Measurements from ENCODE around the gene ABHD2. TPM values are rescaled to one million over a fixed set of nuclear protein-coding genes. Genes with fewer than 3 reads are reported as not detected.

Gene ABHD2
- total RNA-seq, 5 donors from 2014 or later (not counting 1 experiment from before 2014, with no cell fraction given) = 52.5 to 70.8 (median 58.5) TPM

- Mint-ChIP-seq H3K4me1 (peaks cover 5 to 7% (median 6%) of the 10 kb centered on the region in 3 donors), H3K27ac (no peak overlapping the region), H3K36me3 (peaks cover 30% of the 10 kb centered on the region), H3K27me3 (no peaks in the 10 kb centered on the region), H3K9me3 (no peaks in the 10 kb centered on the region), H3K4me3 (no peak overlapping the region)
- Histone ChIP-seq H3K4me3 (ENCODE audit: control insufficient read depth in 1 of 2, extremely low read depth in 1 of 2, low read length in 1 of 2) (no peak overlapping the region), H3K36me3 (ENCODE audit: control insufficient read depth in 2 of 2, extremely low read depth in 1 of 2, insufficient read depth in 1 of 2, low read length in 1 of 2) (peaks cover 8 to 22% of the 10 kb centered on the region in 2 donors), H3K4me1 (ENCODE audit: control insufficient read depth in 1 of 2, extremely low read depth in 1 of 2, insufficient read depth in 2 of 2, low read length in 2 of 2) (peaks cover 0 to 3% of the 10 kb centered on the region in 2 experiments), H3K27me3 (replicated peaks in 1 of 2; ENCODE audit: control insufficient read depth in 2 of 2, extremely low read depth in 1 of 2, insufficient read depth in 2 of 2, low read length in 1 of 2) (no peaks in the 10 kb centered on the region), H3K27ac (ENCODE audit: low read length) (no peak overlapping the region), H3K9me3 (no peaks in the 10 kb centered on the region)
- POLR2A ChIA-PET = no interaction called here
- 100% methylated on average over 1 of the region's 2 CpGs for WGBS (ENCODE audit: insufficient coverage)
- DNase-seq (no peak), ATAC-seq (replicated peaks in 1 of 4) (no peak)
- CTCF ChIA-PET = interaction anchor here in 1 of 2 donors (0.8 to 0.9 kb wide), 2 partner anchors 8 to 115 kb away, joined by 3 read pairs; no protein-coding TSS in a partner anchor
These were observed 84.7 kb downstream of the ABHD2 start for GRCh38 chr15:89172921-89173320.

DNA sequence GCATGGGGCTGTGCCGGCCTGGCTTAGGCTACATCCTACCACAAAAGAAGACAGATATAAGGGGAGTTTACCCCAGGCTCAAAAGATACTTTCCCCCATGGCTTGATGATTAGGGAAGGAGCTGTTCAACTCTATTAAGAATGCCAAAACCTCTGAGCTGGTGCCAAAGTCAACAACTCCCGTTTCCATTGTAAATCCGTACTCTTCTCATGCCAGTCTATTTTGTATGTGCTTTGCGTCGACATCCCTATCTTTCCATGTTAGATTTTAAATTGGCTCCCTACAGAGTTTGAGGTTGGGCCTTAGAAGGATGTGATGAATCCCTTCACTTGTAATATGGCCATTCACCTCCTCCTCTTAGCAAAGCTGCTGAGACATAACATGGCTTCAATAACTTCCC, 86.2 kb downstream of the ABHD2 start:
- no peak for DNase-seq
- Mint-ChIP-seq H3K9me3 (no peaks in the 10 kb centered on the region), H3K27me3 (no peaks in the 10 kb centered on the region), H3K4me1 (peaks cover 6 to 7% (median 7%) of the 10 kb centered on the region in 3 donors), H3K4me3 (no peak overlapping the region), H3K27ac (no peak overlapping the region), H3K36me3 (peaks cover 35% of the 10 kb centered on the region)
- H3K36me3 ChIP-seq (ENCODE audit: control insufficient read depth in 2 of 2, extremely low read depth in 1 of 2, insufficient read depth in 1 of 2, low read length in 1 of 2) = peaks cover 7 to 36% of the 10 kb centered on the region in 2 donors
- no peaks in the 10 kb centered on the region for H3K9me3 ChIP-seq
- 100% methylated on average over 1 of the region's 5 CpGs for WGBS (ENCODE audit: insufficient coverage)
- H3K4me1 ChIP-seq (ENCODE audit: control insufficient read depth in 1 of 2, extremely low read depth in 1 of 2, insufficient read depth in 2 of 2, low read length in 2 of 2) = peaks cover 0 to 3% of the 10 kb centered on the region in 2 experiments
- CTCF ChIA-PET = interaction anchor here in 1 of 2 donors (0.6 to 2.6 kb wide), 5 partner anchors 117 to 289 kb away, joined by 3 to 8 read pairs (median 3); no protein-coding TSS in a partner anchor
- POLR2A ChIA-PET = interaction anchor here in 1 of 2 donors (0.6 kb wide), 2 partner anchors 45 to 127 kb away, joined by 3 read pairs; no protein-coding TSS in a partner anchor
- H3K27ac ChIP-seq (ENCODE audit: low read length) = no peak overlapping the region
- H3K4me3 ChIP-seq (ENCODE audit: control insufficient read depth in 1 of 2, extremely low read depth in 1 of 2, low read length in 1 of 2) = no peak overlapping the region
- H3K27me3 ChIP-seq (replicated peaks in 1 of 2; ENCODE audit: control insufficient read depth in 2 of 2, extremely low read depth in 1 of 2, insufficient read depth in 2 of 2, low read length in 1 of 2) = no peaks in the 10 kb centered on the region
- ATAC-seq (replicated peaks in 1 of 4) = no peak

DNA sequence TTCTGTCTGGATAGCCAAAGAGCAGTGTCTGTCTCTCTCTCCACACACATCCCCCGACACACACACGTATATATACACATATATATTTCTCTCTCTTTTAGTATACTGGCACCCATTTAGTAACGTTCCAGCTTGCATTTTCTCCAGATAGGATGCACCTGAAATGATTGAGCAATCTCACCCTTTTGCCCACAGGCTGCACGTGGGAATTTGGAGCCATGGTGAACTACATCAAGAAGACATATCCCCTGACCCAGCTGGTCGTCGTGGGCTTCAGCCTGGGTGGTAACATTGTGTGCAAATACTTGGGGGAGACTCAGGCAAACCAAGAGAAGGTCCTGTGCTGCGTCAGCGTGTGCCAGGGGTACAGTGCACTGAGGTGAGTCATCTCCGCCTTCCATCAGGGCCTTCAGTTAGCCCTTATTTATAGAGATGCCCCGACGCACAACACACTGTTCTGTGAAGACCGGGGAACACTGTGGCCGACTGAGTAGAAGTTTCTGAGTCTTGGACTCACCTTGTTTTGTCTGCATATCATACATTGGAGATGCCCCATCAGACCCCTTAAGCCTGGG, 87.4 kb downstream of the ABHD2 start:
- Histone ChIP-seq H3K36me3 (ENCODE audit: control insufficient read depth in 2 of 2, extremely low read depth in 1 of 2, insufficient read depth in 1 of 2, low read length in 1 of 2) (peaks cover 7 to 39% of the 10 kb centered on the region in 2 donors), H3K9me3 (no peaks in the 10 kb centered on the region), H3K4me1 (ENCODE audit: control insufficient read depth in 1 of 2, extremely low read depth in 1 of 2, insufficient read depth in 2 of 2, low read length in 2 of 2) (peaks cover 0 to 3% of the 10 kb centered on the region in 2 experiments), H3K4me3 (ENCODE audit: control insufficient read depth in 1 of 2, extremely low read depth in 1 of 2, low read length in 1 of 2) (no peak overlapping the region), H3K27ac (ENCODE audit: low read length) (no peak overlapping the region), H3K27me3 (replicated peaks in 1 of 2; ENCODE audit: control insufficient read depth in 2 of 2, extremely low read depth in 1 of 2, insufficient read depth in 2 of 2, low read length in 1 of 2) (no peaks in the 10 kb centered on the region)
- ChIA-PET CTCF (interaction anchor here in 1 of 2 donors (1.1 to 2.6 kb wide), 3 partner anchors 12 to 290 kb away, joined by 3 to 8 read pairs (median 3); no protein-coding TSS in a partner anchor), POLR2A (no interaction called here)
- Mint-ChIP-seq H3K27me3 (no peaks in the 10 kb centered on the region), H3K36me3 (peaks cover 36% of the 10 kb centered on the region), H3K4me3 (no peak overlapping the region), H3K9me3 (no peaks in the 10 kb centered on the region), H3K4me1 (peaks cover 6 to 7% (median 7%) of the 10 kb centered on the region in 3 donors), H3K27ac (no peak overlapping the region)
- WGBS (ENCODE audit: insufficient coverage) = 86% methylated on average over 9 of the region's 13 CpGs
- no peak for DNase-seq
- ATAC-seq (replicated peaks in 1 of 4) = no peak

- Mint-ChIP-seq H3K9me3 (no peaks in the 10 kb centered on the region), H3K27me3 (no peaks in the 10 kb centered on the region), H3K36me3 (peaks cover 41% of the 10 kb centered on the region), H3K4me3 (no peak overlapping the region), H3K4me1 (peaks cover 6 to 7% (median 7%) of the 10 kb centered on the region in 3 donors), H3K27ac (no peak overlapping the region)
- ATAC-seq (replicated peaks in 1 of 4) (no peak), DNase-seq (no peak)
- CTCF ChIA-PET = interaction anchor here (0.6 to 2.3 kb wide), 10 partner anchors 11 to 281 kb away, joined by 3 to 15 read pairs (median 7); no protein-coding TSS in a partner anchor
- 100% methylated on average over 2 of the region's 12 CpGs for WGBS (ENCODE audit: insufficient coverage)
- Histone ChIP-seq H3K36me3 (ENCODE audit: control insufficient read depth in 2 of 2, extremely low read depth in 1 of 2, insufficient read depth in 1 of 2, low read length in 1 of 2) (peaks cover 7 to 41% of the 10 kb centered on the region in 2 donors), H3K4me3 (ENCODE audit: control insufficient read depth in 1 of 2, extremely low read depth in 1 of 2, low read length in 1 of 2) (no peak overlapping the region), H3K27me3 (replicated peaks in 1 of 2; ENCODE audit: control insufficient read depth in 2 of 2, extremely low read depth in 1 of 2, insufficient read depth in 2 of 2, low read length in 1 of 2) (no peaks in the 10 kb centered on the region), H3K27ac (ENCODE audit: low read length) (no peak overlapping the region), H3K4me1 (ENCODE audit: control insufficient read depth in 1 of 2, extremely low read depth in 1 of 2, insufficient read depth in 2 of 2, low read length in 2 of 2) (peaks cover 0 to 3% of the 10 kb centered on the region in 2 experiments), H3K9me3 (no peaks in the 10 kb centered on the region)
- POLR2A ChIA-PET = no interaction called here
These were observed 88.9 kb downstream of the ABHD2 start for GRCh38 chr15:89177116-89177515.

- H3K27me3 ChIP-seq (replicated peaks in 1 of 2; ENCODE audit: control insufficient read depth in 2 of 2, extremely low read depth in 1 of 2, insufficient read depth in 2 of 2, low read length in 1 of 2) = no peaks in the 10 kb centered on the region
- Mint-ChIP-seq H3K4me1 (peaks cover 6 to 7% (median 7%) of the 10 kb centered on the region in 3 donors), H3K27ac (no peak overlapping the region), H3K9me3 (no peaks in the 10 kb centered on the region), H3K4me3 (no peak overlapping the region), H3K36me3 (peaks cover 44% of the 10 kb centered on the region), H3K27me3 (no peaks in the 10 kb centered on the region)
- peaks cover 0 to 3% of the 10 kb centered on the region in 2 experiments for H3K4me1 ChIP-seq (ENCODE audit: control insufficient read depth in 1 of 2, extremely low read depth in 1 of 2, insufficient read depth in 2 of 2, low read length in 2 of 2)
- H3K27ac ChIP-seq (ENCODE audit: low read length) = no peak overlapping the region
- WGBS (ENCODE audit: insufficient coverage) = 40% methylated on average over 2 of the region's 6 CpGs
- peaks cover 7 to 45% of the 10 kb centered on the region in 2 donors for H3K36me3 ChIP-seq (ENCODE audit: control insufficient read depth in 2 of 2, extremely low read depth in 1 of 2, insufficient read depth in 1 of 2, low read length in 1 of 2)
- peak in 2 of 4 experiments; percentile 47 to 48 for ATAC-seq (replicated peaks in 1 of 4)
- ChIA-PET CTCF (interaction anchor here (0.6 to 2.3 kb wide), 18 partner anchors 9 to 299 kb away, joined by 3 to 15 read pairs (median 5); no protein-coding TSS in a partner anchor), POLR2A (no interaction called here)
- no peak overlapping the region for H3K4me3 ChIP-seq (ENCODE audit: control insufficient read depth in 1 of 2, extremely low read depth in 1 of 2, low read length in 1 of 2)
- H3K9me3 ChIP-seq = no peaks in the 10 kb centered on the region
- DNase-seq = peak; percentile 13 to 83 (median 54)
These were observed 89.5 kb downstream of the ABHD2 start for GRCh38 chr15:89177633-89178306.

GRCh38 chr15:89178307-89178977, 90.2 kb downstream of the ABHD2 start:
- Histone ChIP-seq H3K4me3 (ENCODE audit: control insufficient read depth in 1 of 2, extremely low read depth in 1 of 2, low read length in 1 of 2) (no peak overlapping the region), H3K27me3 (replicated peaks in 1 of 2; ENCODE audit: control insufficient read depth in 2 of 2, extremely low read depth in 1 of 2, insufficient read depth in 2 of 2, low read length in 1 of 2) (no peaks in the 10 kb centered on the region), H3K27ac (ENCODE audit: low read length) (no peak overlapping the region), H3K9me3 (no peaks in the 10 kb centered on the region), H3K4me1 (ENCODE audit: control insufficient read depth in 1 of 2, extremely low read depth in 1 of 2, insufficient read depth in 2 of 2, low read length in 2 of 2) (peaks cover 0 to 3% of the 10 kb centered on the region in 2 experiments), H3K36me3 (ENCODE audit: control insufficient read depth in 2 of 2, extremely low read depth in 1 of 2, insufficient read depth in 1 of 2, low read length in 1 of 2) (peaks cover 7 to 45% of the 10 kb centered on the region in 2 donors)
- 91% methylated on average over 7 of the region's 11 CpGs for WGBS (ENCODE audit: insufficient coverage)
- H3K4me3 Mint-ChIP-seq = no peak overlapping the region
- H3K36me3 Mint-ChIP-seq = peaks cover 46% of the 10 kb centered on the region
- H3K9me3 Mint-ChIP-seq = no peaks in the 10 kb centered on the region
- ATAC-seq (replicated peaks in 1 of 4) (no peak), DNase-seq (no peak)
- no peak overlapping the region for H3K27ac Mint-ChIP-seq
- POLR2A ChIA-PET = no interaction called here
- H3K27me3 Mint-ChIP-seq = no peaks in the 10 kb centered on the region
- CTCF ChIA-PET = interaction anchor here (0.7 to 2.3 kb wide), 18 partner anchors 10 to 300 kb away, joined by 3 to 15 read pairs (median 4); no protein-coding TSS in a partner anchor
- peaks cover 6 to 7% (median 7%) of the 10 kb centered on the region in 3 donors for H3K4me1 Mint-ChIP-seq
